Type B pancreatic cell (in vitro differentiated cells): ENCODE measurements around the gene ATP6V0E1. TPM values are rescaled to one million over a fixed set of nuclear protein-coding genes. Genes with fewer than 3 reads are reported as not detected.

Source experiments
- DNase-seq: peaks from one replicate; pipeline ENCODE4 v3.0.0; 2021; ENCODE audit warnings: mixed read lengths; ENCODE audit not compliant: unreplicated experiment; ENCODE audit errors: extremely low spot score
- H3K27ac Mint-ChIP-seq: 2 replicates; pipeline ENCODE4 v1.8.0; 2021; ENCODE audit warnings: mild to moderate bottlenecking, mixed read lengths
- H3K27me3 Mint-ChIP-seq: 2 replicates; pipeline ENCODE4 v1.8.0; 2021; ENCODE audit warnings: mixed read lengths
- H3K36me3 Mint-ChIP-seq: 2 replicates; pipeline ENCODE4 v1.8.0; 2021; ENCODE audit warnings: mixed read lengths
- H3K4me1 Mint-ChIP-seq: one replicate; pipeline ENCODE4 v1.8.0; 2021; ENCODE audit warnings: mixed read lengths; ENCODE audit not compliant: unreplicated experiment
- H3K4me3 Mint-ChIP-seq: 2 replicates; pipeline ENCODE4 v1.8.0; 2021; ENCODE audit warnings: mild to moderate bottlenecking, mixed read lengths
- H3K9me3 Mint-ChIP-seq: 2 replicates; pipeline ENCODE4 v1.8.0; 2021; ENCODE audit warnings: mixed read lengths
- total RNA-seq: library from RNA; stranded (reverse); gene quantifications from 2 replicates; pipeline ENCODE4 v1.2.1, GENCODE V29; 2021; ENCODE audit warnings: low replicate concordance
- TF ChIP-seq, protein P1 (sequence below): fragments of 200-600 bp; sonication (generic); conservative IDR thresholded peaks from 2 replicates; pipeline ENCODE4 v1.5.0; 2021; ENCODE audit warnings: antibody characterized with exemption, mild to moderate bottlenecking

Gene ATP6V0E1
- total RNA-seq, 1 donor from 2014 or later = 141 TPM

DNA sequence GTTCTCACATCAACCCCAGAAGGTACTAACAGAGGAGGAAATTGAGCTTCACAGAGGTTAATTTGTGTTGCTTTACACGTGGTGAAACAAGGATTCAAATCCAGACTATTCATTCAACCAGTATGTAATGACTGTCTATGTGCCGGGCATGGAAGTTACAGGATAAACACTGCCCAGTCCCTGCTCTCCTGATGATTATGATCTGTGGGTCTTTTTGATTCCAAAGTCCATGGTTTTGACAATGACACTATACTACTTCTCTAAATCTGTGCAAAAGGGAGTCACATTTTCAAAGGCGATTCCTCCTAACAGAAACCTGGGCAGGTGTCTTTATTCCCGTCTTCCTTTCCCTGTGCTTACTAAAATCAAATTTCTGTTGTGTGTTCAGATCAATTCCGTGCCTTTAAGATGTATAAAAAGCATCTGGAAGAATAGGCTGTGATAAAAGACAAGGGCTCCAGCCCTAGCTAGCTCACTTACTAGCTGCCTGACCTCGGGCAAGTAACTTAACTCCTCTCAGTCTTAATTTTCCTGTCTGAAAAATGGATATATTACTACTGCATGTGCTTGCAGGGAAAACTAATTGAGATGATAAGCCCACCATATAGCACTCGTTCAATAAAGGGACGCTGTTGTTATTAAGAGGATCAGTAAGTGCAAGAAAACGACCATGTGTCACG, 71.6 kb downstream of the ATP6V0E1 start:
- DNase-seq = no peak
- no peaks in the 10 kb centered on the region for H3K36me3 Mint-ChIP-seq
- H3K27ac Mint-ChIP-seq = peak overlapping the region; percentile 88
- H3K4me1 Mint-ChIP-seq = peaks cover 10% of the 10 kb centered on the region
- TF ChIP-seq, protein P1, sequence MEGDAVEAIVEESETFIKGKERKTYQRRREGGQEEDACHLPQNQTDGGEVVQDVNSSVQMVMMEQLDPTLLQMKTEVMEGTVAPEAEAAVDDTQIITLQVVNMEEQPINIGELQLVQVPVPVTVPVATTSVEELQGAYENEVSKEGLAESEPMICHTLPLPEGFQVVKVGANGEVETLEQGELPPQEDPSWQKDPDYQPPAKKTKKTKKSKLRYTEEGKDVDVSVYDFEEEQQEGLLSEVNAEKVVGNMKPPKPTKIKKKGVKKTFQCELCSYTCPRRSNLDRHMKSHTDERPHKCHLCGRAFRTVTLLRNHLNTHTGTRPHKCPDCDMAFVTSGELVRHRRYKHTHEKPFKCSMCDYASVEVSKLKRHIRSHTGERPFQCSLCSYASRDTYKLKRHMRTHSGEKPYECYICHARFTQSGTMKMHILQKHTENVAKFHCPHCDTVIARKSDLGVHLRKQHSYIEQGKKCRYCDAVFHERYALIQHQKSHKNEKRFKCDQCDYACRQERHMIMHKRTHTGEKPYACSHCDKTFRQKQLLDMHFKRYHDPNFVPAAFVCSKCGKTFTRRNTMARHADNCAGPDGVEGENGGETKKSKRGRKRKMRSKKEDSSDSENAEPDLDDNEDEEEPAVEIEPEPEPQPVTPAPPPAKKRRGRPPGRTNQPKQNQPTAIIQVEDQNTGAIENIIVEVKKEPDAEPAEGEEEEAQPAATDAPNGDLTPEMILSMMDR = no peak
- no peaks in the 10 kb centered on the region for H3K9me3 Mint-ChIP-seq
- peak overlapping the region; percentile 96 for H3K4me3 Mint-ChIP-seq
- peaks cover 7% of the 10 kb centered on the region for H3K27me3 Mint-ChIP-seq

DNA sequence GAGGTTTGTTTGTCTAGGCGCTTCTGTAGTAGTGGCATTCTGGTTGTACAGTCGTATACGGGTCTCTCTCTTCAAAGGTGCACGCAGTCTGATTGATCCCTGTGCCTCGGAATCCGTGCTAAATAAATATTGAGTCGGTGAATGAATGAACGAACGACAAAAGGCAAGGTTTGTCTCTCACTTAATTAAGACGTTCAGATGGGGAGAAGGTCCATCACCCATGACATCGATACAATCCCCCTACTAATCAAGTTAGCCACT, 72.1 kb downstream of the ATP6V0E1 start:
- no peaks in the 10 kb centered on the region for H3K9me3 Mint-ChIP-seq
- peak overlapping the region; percentile 88 for H3K27ac Mint-ChIP-seq
- peaks cover 13% of the 10 kb centered on the region for H3K4me1 Mint-ChIP-seq
- no peak for DNase-seq
- TF ChIP-seq, protein P1 = no peak
- peak overlapping the region; percentile 96 for H3K4me3 Mint-ChIP-seq
- H3K36me3 Mint-ChIP-seq = no peaks in the 10 kb centered on the region
- H3K27me3 Mint-ChIP-seq = peaks cover 7% of the 10 kb centered on the region

DNA sequence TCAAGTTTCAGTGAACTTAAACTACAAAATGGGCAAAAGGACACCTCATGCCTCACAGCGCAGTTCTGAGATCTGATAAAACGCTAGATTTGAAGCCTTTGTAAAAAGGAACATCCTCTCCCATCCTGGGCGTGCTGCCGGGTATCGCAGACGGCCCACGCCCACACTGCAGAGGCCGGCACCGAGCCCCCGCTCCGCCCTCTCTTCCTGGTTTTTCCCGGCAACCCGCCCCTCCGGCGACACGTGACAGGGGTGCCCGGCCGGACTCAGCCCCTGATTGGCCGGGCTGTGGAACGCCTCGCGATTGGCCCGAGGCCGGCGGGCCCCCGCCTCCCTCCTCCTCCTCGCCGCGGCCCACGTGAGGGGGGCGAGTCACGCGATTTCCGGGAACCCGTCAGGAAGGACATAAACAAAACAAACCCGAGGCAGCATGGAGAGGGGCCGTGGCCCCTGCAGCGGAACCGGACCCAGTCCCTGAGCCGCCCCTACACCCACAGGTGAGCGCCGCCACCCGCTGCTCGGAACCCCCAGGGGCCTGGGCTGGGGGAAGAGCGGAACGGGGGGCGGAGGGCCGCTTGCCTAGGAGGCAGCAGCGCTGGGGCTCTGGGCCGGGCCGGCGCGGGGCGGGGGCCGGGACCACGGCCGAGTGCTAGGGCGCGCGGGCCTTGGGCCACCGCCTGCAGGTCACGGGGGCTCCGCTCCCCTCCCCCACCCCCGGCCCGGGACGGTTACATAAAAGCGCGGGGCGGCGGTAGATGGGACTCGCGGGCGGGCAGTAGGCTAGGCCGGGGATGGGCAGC, 72.6 kb downstream of the ATP6V0E1 start, which contains the start of gene CREBRF:
Gene CREBRF, plus strand, starts transcription at position 370 of the 800 bp plus-strand sequence. CDS start 24,424 bp downstream, outside the sequence.
- TF ChIP-seq, protein P1 = no peak
- peak within 1 kb of the TSS; percentile 95 for H3K27ac Mint-ChIP-seq
- peak; percentile 99 for DNase-seq
- H3K36me3 Mint-ChIP-seq = no peaks in the 10 kb centered on the region
- peaks cover 13% of the 10 kb centered on the region for H3K4me1 Mint-ChIP-seq
- peaks cover 7% of the 10 kb centered on the region for H3K27me3 Mint-ChIP-seq
- H3K9me3 Mint-ChIP-seq = no peaks in the 10 kb centered on the region
- H3K4me3 Mint-ChIP-seq = peak within 1 kb of the TSS; percentile 96

DNA sequence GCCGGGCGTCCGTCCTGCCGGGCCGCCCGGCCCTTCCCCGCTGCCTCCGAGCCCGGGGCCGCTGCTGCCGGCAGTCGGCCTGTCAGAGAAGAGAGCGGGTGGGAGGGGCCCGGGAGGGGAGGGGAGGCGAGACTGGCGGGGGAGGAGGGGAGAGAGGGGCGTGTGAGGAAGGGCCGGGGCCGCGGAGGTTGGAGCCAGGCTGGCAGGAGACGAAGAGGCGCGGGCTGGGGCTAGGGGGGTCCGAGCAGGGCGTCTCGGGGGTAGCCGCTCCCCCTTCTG, 73.2 kb downstream of the ATP6V0E1 start:
- peak overlapping the region; percentile 95 for H3K27ac Mint-ChIP-seq
- H3K27me3 Mint-ChIP-seq = peaks cover 4% of the 10 kb centered on the region
- DNase-seq = no peak
- H3K36me3 Mint-ChIP-seq = no peaks in the 10 kb centered on the region
- peak overlapping the region; percentile 96 for H3K4me3 Mint-ChIP-seq
- TF ChIP-seq, protein P1 = no peak
- no peaks in the 10 kb centered on the region for H3K9me3 Mint-ChIP-seq
- H3K4me1 Mint-ChIP-seq = peaks cover 13% of the 10 kb centered on the region

DNA sequence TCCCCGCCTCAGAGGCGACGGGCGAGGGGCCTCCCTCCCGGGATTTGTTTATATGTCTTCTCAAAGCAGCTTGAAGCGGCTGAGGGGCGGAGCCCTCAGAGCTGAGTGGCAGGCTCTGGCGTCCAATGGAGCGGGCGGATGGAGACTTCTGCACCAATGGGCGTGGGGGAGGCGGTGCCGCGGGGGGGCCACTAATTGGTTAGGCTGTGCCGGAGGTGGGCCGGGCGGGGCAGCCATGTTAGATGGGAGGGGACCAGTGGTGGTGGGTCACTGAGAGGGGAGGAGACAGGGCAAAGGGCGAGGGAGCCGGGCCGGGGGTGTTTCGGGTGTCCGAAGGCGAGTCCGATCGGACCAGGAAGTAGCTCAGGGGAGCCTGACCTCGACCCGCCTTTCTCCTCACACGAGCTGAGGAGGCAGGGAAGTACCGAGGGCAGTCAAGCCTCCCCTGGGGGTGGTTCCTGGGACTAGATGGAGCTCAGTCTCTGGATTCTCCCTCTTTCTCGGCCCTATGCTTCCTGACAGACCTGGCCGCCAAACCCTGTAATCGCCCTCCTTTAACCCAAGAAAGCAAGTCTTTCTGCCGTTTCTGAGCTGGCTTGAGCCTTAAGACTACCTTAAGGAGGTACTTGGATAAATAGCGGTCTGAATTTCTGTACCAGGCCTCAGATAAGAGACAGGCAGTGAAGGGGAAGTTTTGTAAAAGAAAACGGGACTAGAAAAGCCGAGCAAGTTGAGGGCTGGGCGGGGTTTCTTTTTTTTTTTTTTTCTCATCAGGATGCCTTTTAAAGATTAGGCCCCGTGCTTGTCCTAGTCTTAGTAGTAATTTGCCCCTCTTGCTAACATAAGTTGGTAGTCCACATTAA, 73.7 kb downstream of the ATP6V0E1 start:
- H3K4me3 Mint-ChIP-seq = peak overlapping the region; percentile 96
- H3K27me3 Mint-ChIP-seq = no peaks in the 10 kb centered on the region
- H3K36me3 Mint-ChIP-seq = no peaks in the 10 kb centered on the region
- TF ChIP-seq, protein P1 = no peak
- H3K9me3 Mint-ChIP-seq = no peaks in the 10 kb centered on the region
- peak overlapping the region; percentile 95 for H3K27ac Mint-ChIP-seq
- DNase-seq = peak; percentile 98
- H3K4me1 Mint-ChIP-seq = peaks cover 18% of the 10 kb centered on the region
